AG04449 (cell line): ENCODE measurements around the gene PSMA7.
A peak's percentile ranks its signal among the peaks of the same experiment; 100 is the strongest.

ENCODE experiments used
- CTCF ChIA-PET: fragments of 350-600 bp; formaldehyde crosslinking; extraction: SDS; loops from one replicate; lab custom pipeline; 2021; ENCODE audit warnings: antibody characterized with exemption; lab: Yijun Ruan, JAX
- POLR2A ChIA-PET: fragments of 400-600, 350-600 bp; formaldehyde crosslinking; extraction: SDS; loops from one replicate; lab custom pipeline; 2020; ENCODE audit warnings: antibody characterized with exemption, inconsistent platforms; lab: Yijun Ruan, JAX
- DNase-seq: peaks from one replicate; pipeline ENCODE4 v3.0.0-alpha.2; 2010; ENCODE audit warnings: low read depth, low spot score
- H3K4me3 ChIP-seq: 2 replicates; pipeline ENCODE4 v1.5.1; 2011; ENCODE audit warnings: low read depth, mild to moderate bottlenecking, control low read depth, low read length
- TF ChIP-seq, protein P1 (sequence below): IDR thresholded peaks from one replicate; pipeline ENCODE4 v1.5.1; 2011; ENCODE audit warnings: mild to moderate bottlenecking, moderate library complexity, low read length, control low read depth, inconsistent platforms; ENCODE audit not compliant: insufficient read depth; ENCODE audit errors: missing control alignments

Gene PSMA7

DNA sequence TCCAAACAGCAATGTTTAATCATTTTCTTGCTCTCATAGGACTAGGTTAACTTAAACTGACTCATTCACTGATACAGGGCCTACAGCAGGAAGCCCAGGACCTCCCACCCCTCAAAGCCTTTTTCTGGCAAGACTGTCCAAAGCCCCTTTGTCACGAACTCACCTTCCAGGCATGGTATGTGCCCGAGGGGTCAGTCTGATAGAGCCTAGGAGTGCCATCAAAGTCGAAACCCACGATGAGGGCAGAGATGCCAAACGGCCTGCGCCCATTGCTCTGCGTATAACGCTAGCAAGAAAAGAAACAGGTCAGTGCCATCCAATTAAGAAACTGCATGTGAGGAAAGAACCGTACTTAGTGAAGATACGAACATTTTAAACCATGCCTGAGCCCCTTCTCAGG, 4.3 kb downstream of the PSMA7 start:
- DNase-seq = no peak
- CTCF ChIA-PET = interaction anchor here (1.3 to 11.6 kb wide), 6 partner anchors 10 to 130 kb away, joined by 3 to 134 read pairs (median 17); no protein-coding TSS in a partner anchor
- TF ChIP-seq, protein P1, sequence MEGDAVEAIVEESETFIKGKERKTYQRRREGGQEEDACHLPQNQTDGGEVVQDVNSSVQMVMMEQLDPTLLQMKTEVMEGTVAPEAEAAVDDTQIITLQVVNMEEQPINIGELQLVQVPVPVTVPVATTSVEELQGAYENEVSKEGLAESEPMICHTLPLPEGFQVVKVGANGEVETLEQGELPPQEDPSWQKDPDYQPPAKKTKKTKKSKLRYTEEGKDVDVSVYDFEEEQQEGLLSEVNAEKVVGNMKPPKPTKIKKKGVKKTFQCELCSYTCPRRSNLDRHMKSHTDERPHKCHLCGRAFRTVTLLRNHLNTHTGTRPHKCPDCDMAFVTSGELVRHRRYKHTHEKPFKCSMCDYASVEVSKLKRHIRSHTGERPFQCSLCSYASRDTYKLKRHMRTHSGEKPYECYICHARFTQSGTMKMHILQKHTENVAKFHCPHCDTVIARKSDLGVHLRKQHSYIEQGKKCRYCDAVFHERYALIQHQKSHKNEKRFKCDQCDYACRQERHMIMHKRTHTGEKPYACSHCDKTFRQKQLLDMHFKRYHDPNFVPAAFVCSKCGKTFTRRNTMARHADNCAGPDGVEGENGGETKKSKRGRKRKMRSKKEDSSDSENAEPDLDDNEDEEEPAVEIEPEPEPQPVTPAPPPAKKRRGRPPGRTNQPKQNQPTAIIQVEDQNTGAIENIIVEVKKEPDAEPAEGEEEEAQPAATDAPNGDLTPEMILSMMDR = no peak
- POLR2A ChIA-PET = no interaction called here
- H3K4me3 ChIP-seq = no peak overlapping the region

DNA sequence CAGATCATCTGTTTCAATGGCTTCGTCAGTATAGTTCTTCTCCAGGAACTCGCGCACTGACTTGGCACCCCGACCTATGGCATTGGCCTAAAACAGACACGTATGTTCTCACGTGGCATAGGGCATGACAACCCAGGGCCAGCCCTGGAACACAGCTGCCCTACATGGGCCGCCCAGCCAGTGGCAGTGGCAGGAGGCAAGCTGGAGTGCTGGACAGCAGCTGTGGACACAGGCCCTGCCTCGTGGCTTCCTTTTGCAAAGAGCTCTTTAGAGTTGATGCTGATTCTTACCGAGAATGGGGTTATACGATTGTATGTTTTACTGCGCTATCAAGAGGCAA, 5.0 kb downstream of the PSMA7 start:
- ChIA-PET POLR2A (no interaction called here), CTCF (interaction anchor here (0.9 to 11.6 kb wide), 10 partner anchors 10 to 129 kb away, joined by 3 to 134 read pairs (median 6); no protein-coding TSS in a partner anchor)
- TF ChIP-seq, protein P1 = no peak
- no peak for DNase-seq
- H3K4me3 ChIP-seq = no peak overlapping the region

DNA sequence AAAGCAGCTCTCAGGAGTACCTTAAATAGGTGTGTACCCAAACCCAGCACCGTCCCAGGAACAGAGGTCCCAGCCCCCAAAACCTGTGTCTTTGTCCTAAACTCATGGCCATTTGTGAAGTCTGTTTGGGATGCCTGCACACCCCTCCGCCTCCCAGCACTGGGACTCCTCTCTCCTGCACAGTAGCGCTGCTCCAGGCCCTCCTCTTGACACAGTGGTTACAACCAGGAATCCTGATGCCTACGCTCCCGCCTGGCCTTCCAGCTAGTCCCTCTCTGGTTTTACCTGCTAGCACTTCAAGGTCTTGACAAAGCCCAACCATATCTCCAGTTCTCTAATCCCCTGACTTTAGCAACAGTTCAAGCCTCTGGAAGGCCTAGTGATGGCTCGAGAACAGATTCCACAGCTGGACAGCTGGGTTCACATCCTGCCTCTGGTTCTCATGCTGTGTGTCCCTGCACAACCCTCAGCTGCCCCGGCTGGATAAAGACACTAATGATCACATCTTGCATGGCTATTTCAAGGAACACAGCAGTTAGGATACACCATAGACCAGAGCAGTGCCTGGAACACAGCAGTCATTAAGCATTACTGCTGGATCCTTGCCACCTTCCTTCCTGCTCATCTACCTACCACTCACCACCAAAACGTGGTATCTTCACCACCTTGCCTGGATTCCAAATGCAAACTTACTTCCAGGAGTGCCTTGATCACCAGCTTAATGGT, 5.6 kb downstream of the PSMA7 start:
- CTCF ChIA-PET = interaction anchor here (0.7 to 11.6 kb wide), 12 partner anchors 10 to 128 kb away, joined by 3 to 134 read pairs (median 5); no protein-coding TSS in a partner anchor

DNA sequence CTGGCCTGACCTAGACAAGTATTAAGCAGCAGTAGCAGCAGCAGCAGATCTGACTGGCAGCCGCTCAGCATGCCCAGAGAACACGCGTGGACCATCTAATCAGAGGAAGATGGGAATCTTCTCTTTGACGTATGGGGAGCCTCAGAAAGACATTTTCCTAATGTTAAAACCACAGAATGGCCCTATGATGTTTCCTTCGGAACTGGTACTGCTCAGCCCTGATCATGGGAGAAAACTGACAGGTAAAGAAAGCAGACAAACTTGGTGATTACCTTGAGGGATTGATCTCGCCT, 6.2 kb downstream of the PSMA7 start:
- TF ChIP-seq, protein P1 = no peak
- ChIA-PET CTCF (interaction anchor here (0.7 to 11.6 kb wide), 13 partner anchors 9 to 128 kb away, joined by 3 to 134 read pairs (median 4); no protein-coding TSS in a partner anchor), POLR2A (no interaction called here)
- H3K4me3 ChIP-seq = no peak overlapping the region
- no peak for DNase-seq

More for the DNA sequence above, 5.6 kb downstream of the PSMA7 start:
- no peak for DNase-seq
- POLR2A ChIA-PET = no interaction called here
- no peak overlapping the region for H3K4me3 ChIP-seq
- TF ChIP-seq, protein P1 = no peak

DNA sequence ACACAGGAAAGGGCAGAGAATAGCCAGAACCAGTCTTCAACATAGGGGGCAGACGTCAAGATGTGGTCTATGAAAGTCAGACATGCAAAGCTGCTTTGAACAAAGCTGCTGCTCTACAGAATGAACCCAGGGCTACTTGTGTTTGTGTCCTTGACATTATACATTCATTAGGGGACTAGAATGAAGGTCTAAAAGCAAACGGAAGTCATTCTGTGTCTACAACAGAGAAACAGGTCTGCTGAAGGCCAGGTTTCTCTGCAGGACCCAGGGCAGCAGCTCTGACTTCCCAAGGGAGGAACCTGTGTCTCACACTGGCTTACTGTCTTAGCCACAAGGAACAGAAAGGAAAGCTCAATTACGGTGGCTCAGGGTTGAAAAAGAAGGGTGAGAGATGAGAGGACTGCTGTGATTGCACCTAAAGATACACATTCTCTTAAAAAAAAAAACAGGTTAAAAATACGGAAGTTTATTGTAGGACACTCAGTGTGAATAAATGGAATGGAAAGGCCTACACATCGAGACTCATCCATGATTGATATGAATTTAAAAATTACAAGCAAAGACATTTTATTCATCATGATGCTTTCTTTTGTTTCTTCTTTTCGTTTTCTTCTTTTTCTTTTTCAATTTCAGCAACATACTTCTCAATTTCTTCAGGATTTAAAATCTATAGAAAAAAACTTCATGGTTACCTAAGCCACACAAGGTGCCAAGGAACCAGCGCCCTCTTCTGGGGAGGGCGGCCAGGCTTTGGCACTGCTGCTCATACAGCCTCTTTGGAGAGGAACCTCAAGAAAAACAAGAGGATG, 6.7 kb downstream of the PSMA7 start:
- DNase-seq = no peak
- ChIA-PET POLR2A (interaction anchor here (1.4 to 4.6 kb wide), 2 partner anchors 13 to 71 kb away, joined by 5 to 29 read pairs; partner anchors contain the start of genes LSM14B and TAF4), CTCF (interaction anchor here (0.9 to 11.6 kb wide), 14 partner anchors 10 to 127 kb away, joined by 3 to 134 read pairs (median 4); no protein-coding TSS in a partner anchor)
- TF ChIP-seq, protein P1 = peak; percentile 81
- H3K4me3 ChIP-seq = no peak overlapping the region
